ENCODE data around the gene PRR14. TPM values are rescaled to one million over a fixed set of nuclear protein-coding genes. Genes with fewer than 3 reads are reported as not detected.

The PRR14 gene
- total RNA-seq = 10 to 100 TPM; 37.0 to 70.3 TPM

DNA sequence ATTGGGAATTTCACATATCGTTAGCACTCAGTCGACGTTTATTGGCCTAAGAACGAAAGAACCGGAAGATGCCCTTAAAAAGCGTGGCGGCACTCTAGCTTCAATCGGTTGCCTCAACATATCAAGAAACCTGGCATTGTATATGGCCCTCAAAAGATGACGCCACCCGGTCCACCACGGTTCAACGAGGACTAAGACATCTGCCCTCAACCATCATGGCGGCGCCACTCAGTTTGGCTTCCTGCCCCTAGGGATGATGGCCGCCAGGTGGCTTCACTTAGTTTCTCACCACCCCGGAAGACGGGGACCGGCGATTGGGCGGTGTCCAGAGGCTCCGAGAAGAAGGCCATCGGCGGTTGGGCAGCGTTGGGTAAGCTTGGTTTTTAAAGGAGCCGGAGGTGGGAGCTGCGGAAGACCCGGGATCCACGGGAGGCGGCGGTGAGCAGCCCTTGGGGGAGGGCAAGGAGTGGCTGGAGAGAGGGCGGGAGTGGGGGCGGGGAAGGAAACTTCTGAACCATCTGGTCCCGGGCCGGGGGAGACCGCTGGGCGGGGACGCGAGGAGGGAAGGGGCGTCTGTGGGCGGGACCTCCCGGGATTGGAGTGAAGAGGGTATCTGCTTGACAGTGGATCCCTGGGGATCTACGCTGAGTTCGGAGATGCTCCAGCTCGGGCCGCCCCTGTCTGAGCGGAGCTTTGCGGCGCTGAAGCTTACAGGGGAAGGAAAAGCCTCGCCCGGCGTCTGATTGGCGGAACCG, at the start of gene PRR14:
Gene PRR14 (plus strand): TSS at position 592 of the 755 bp plus-strand sequence. CDS start 686 bp downstream, outside the sequence.
- intact Hi-C loops (cut with DNase I) = no loop called here
- H3K27ac ChIP-seq = peak within 1 kb of the TSS; percentile 94
- no peaks in the 10 kb centered on the region for H3K9me3 ChIP-seq
- peak; percentile 99 for DNase-seq
- H3K4me1 ChIP-seq = peaks cover 9% of the 10 kb centered on the region
- H3K27me3 ChIP-seq = no peaks in the 10 kb centered on the region
- H3K9ac ChIP-seq (ENCODE audit: low read depth in 2 of 2, low read length in 2 of 2) = peak within 1 kb of the TSS; percentile 93 to 95
- peak within 1 kb of the TSS; percentile 62 for H3K4me3 ChIP-seq
- TF ChIP-seq CTCF (IDR thresholded peaks at IDR 0.05) = no peak
- peaks cover 16% of the 10 kb centered on the region for H3K36me3 ChIP-seq

DNA sequence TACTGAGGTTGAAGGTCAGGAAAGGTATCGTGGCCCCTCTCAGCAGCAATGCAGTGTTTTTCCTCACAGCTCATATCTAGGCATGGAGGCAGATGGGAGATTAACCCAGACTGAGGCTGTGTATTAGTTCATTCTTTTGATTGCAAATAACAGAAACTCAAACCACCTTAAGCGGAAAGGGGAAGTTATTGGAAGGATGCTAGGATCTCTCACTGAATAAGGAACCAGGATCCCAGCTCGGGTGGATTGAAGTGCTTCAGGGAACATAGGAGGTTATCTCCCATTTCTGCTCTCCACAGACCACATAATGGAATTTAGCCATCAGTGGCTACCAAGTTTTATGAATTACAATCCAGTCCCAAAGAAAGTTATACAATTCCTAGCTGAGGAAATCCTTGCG, 48.8 kb upstream of the PRR14 start:
- H3K4me1 ChIP-seq = no peaks in the 10 kb centered on the region
- no peak overlapping the region for H3K4me3 ChIP-seq
- H3K9ac ChIP-seq (ENCODE audit: low read depth in 2 of 2, low read length in 2 of 2) = no peak overlapping the region
- DNase-seq = no peak
- TF ChIP-seq CTCF (IDR thresholded peaks at IDR 0.05) = no peak
- no peak overlapping the region for H3K27ac ChIP-seq
- H3K36me3 ChIP-seq = peaks cover 4% of the 10 kb centered on the region
- H3K9me3 ChIP-seq = no peaks in the 10 kb centered on the region
- no peaks in the 10 kb centered on the region for H3K27me3 ChIP-seq
- intact Hi-C loops (cut with DNase I) = loop anchor here (10.0 kb wide), 1 partner anchor 177 kb away; no protein-coding TSS in a partner anchor

GRCh38 chr16:30602616-30603277, 48.0 kb upstream of the PRR14 start:
- no peak for TF ChIP-seq CTCF (IDR thresholded peaks at IDR 0.05)
- no peak for DNase-seq
- Histone ChIP-seq H3K27ac (no peak overlapping the region), H3K9me3 (no peaks in the 10 kb centered on the region), H3K27me3 (no peaks in the 10 kb centered on the region), H3K9ac (ENCODE audit: low read depth in 2 of 2, low read length in 2 of 2) (no peak overlapping the region), H3K36me3 (peaks cover 4% of the 10 kb centered on the region), H3K4me1 (no peaks in the 10 kb centered on the region), H3K4me3 (no peak overlapping the region)
- intact Hi-C loops (cut with DNase I) = loop anchor here (10.0 kb wide), 1 partner anchor 178 kb away; no protein-coding TSS in a partner anchor

- H3K9ac ChIP-seq (ENCODE audit: low read depth in 2 of 2, low read length in 2 of 2) = no peak overlapping the region
- no peak for TF ChIP-seq CTCF (IDR thresholded peaks at IDR 0.05)
Observed at GRCh38 chr16:30603945-30604315, 46.8 kb upstream of the PRR14 start.

GRCh38 chr16:30604316-30604947, 46.3 kb upstream of the PRR14 start:
- Histone ChIP-seq H3K9ac (ENCODE audit: low read depth in 2 of 2, low read length in 2 of 2) (no peak overlapping the region), H3K27ac (no peak overlapping the region), H3K4me1 (peaks cover 6% of the 10 kb centered on the region), H3K36me3 (peaks cover 4% of the 10 kb centered on the region), H3K4me3 (no peak overlapping the region), H3K9me3 (no peaks in the 10 kb centered on the region), H3K27me3 (no peaks in the 10 kb centered on the region)
- no peak for DNase-seq
- intact Hi-C loops (cut with DNase I) = loop anchor here (10.0 kb wide), 1 partner anchor 180 kb away; no protein-coding TSS in a partner anchor
- TF ChIP-seq CTCF (IDR thresholded peaks at IDR 0.05) = no peak

More at GRCh38 chr16:30603945-30604315, 46.8 kb upstream of the PRR14 start:
- Histone ChIP-seq H3K4me3 (no peak overlapping the region), H3K27ac (no peak overlapping the region), H3K4me1 (peaks cover 1% of the 10 kb centered on the region), H3K36me3 (peaks cover 4% of the 10 kb centered on the region), H3K9me3 (no peaks in the 10 kb centered on the region), H3K27me3 (no peaks in the 10 kb centered on the region)
- no peak for DNase-seq
- intact Hi-C loops (cut with DNase I) = loop anchor here (10.0 kb wide), 1 partner anchor 179 kb away; no protein-coding TSS in a partner anchor
